ENCODE results near the gene CRISP1. TPM values are rescaled to one million over a fixed set of nuclear protein-coding genes. Genes with fewer than 3 reads are reported as not detected.

The CRISP1 gene
- polyA plus RNA-seq, 2 of the 4 experiments (the other 2 are of a cell fraction), result not detected

DNA sequence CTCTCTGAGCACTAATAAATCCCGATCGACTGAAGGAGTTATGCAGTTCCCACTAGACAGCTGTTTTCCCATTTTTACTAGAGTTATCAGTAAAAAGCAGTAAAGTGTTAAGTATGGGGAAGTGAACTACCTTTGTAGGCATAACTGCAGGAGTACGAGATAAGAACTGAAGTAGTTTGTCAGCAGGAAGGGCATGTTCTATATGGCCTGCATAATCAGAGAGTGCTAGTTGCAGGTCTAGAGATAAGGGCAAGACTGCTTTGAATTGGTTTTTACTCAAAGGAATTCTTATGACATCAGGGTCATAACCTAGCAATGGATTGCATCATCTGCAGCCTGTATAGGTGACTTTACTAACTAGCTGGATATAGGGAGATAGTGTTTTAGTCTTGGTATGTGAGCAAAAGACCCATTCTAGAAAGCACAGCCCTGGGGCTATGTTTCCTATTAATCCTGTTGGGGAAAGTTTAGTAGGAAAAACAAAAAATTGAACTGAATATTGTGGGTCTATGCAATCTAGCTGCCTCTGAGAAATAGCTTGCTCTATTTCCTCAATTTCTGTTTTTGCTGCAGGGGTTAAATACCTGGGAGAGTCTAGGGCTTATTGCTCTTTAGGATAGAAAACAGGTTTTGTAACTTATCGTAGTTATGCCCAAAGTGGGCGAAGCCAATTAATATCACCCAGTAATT lies 22.6 kb upstream of the CRISP1 start:
- Histone ChIP-seq H3K4me1 (no peaks in the 10 kb centered on the region), H3K27ac (no peak overlapping the region), H3K4me3 (no peak overlapping the region), H3K9me3 (no peaks in the 10 kb centered on the region), H3K4me2 (no peak overlapping the region)
- ChIA-PET CTCF (no interaction called here), POLR2A (no interaction called here)
- WGBS (ENCODE audit: missing lambda C conversion rate), result 20% methylated on average over 5 of the region's 5 CpGs
- ATAC-seq, result no peak
- TF ChIP-seq ZNF302 (CRISPR knock-in tag; IDR thresholded peaks at IDR 0.05), result no peak
- no peak for TF ChIP-seq BHLHE40 (IDR thresholded peaks at IDR 0.05; ENCODE audit: low read depth, low read length)
- no peak for TF ChIP-seq SREBF2 (IDR thresholded peaks at IDR 0.05)
- TF ChIP-seq HOXA7 (CRISPR knock-in tag; IDR thresholded peaks at IDR 0.05), result no peak
- no peak for TF ChIP-seq RAD21 (conservative IDR thresholded peaks at IDR 0.05 in 1 of 2, IDR thresholded peaks at IDR 0.05 in 1 of 2)
- no peak for TF ChIP-seq NR3C1 (IDR thresholded peaks at IDR 0.05)
- TF ChIP-seq ZC3H11A (IDR thresholded peaks at IDR 0.05), result no peak
- TF ChIP-seq, protein P1, sequence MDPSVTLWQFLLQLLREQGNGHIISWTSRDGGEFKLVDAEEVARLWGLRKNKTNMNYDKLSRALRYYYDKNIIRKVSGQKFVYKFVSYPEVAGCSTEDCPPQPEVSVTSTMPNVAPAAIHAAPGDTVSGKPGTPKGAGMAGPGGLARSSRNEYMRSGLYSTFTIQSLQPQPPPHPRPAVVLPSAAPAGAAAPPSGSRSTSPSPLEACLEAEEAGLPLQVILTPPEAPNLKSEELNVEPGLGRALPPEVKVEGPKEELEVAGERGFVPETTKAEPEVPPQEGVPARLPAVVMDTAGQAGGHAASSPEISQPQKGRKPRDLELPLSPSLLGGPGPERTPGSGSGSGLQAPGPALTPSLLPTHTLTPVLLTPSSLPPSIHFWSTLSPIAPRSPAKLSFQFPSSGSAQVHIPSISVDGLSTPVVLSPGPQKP (IDR thresholded peaks at IDR 0.05; ENCODE audit: low read depth, low read length), result no peak
- no peak for TF ChIP-seq CEBPB (IDR thresholded peaks at IDR 0.05)
- no peak for FAIRE-seq
- no peak for DNase-seq (ENCODE audit: low read depth in 1 of 2, low spot score in 1 of 2)

DNA sequence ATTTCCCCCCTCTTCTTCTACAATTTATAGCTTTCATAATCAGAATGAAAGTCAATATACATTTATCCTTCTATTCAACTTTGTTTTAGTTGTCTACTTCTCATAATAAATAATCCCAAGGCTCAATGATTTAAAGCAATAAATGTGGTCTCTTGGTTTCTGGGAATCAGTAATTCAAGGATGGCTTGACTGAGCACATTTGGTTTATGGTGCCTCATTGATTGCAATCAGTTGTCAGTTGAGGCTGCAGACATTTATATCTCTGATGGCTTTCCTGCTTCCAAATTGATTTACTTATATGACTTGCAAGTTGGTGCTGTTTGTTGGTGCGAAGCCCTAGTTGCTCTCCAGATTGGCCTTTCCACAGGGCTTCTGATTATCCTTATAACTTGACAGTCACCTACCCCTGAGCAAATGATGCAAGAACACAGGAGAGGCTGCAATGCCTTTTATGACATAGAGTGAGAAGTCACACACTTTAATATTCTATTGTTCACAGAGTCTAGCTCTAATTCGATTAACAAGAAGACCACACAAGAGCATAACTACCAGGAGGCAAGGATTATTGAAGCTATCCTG lies 2.7 kb upstream of the CRISP1 start:
- Histone ChIP-seq H3K9me3 (no peaks in the 10 kb centered on the region), H3K27ac (no peak overlapping the region), H3K4me1 (no peaks in the 10 kb centered on the region), H3K4me3 (no peak overlapping the region), H3K4me2 (no peak overlapping the region)
- DNase-seq (ENCODE audit: low read depth in 1 of 2, low spot score in 1 of 2) (no peak), ATAC-seq (no peak), FAIRE-seq (no peak)
- WGBS (ENCODE audit: missing lambda C conversion rate), result 2% methylated on average over 2 of the region's 2 CpGs
- ChIA-PET POLR2A (no interaction called here), CTCF (no interaction called here)
- no peak for TF ChIP-seq RAD21 (conservative IDR thresholded peaks at IDR 0.05 in 1 of 2, IDR thresholded peaks at IDR 0.05 in 1 of 2)
- TF ChIP-seq, protein P2, sequence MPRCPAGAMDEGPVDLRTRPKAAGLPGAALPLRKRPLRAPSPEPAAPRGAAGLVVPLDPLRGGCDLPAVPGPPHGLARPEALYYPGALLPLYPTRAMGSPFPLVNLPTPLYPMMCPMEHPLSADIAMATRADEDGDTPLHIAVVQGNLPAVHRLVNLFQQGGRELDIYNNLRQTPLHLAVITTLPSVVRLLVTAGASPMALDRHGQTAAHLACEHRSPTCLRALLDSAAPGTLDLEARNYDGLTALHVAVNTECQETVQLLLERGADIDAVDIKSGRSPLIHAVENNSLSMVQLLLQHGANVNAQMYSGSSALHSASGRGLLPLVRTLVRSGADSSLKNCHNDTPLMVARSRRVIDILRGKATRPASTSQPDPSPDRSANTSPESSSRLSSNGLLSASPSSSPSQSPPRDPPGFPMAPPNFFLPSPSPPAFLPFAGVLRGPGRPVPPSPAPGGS (IDR thresholded peaks at IDR 0.05), result no peak
- no peak for TF ChIP-seq RFX5 (IDR thresholded peaks at IDR 0.05)
- no peak for TF ChIP-seq EP300 (IDR thresholded peaks at IDR 0.05)
- TF ChIP-seq HOXB5 (CRISPR knock-in tag; IDR thresholded peaks at IDR 0.05), result no peak
- TF ChIP-seq FOSB (CRISPR knock-in tag; IDR thresholded peaks at IDR 0.05), result no peak
- TF ChIP-seq JUN (IDR thresholded peaks at IDR 0.05), result no peak
- no peak for TF ChIP-seq ZSCAN20 (CRISPR knock-in tag; IDR thresholded peaks at IDR 0.05)
- TF ChIP-seq, protein P3, sequence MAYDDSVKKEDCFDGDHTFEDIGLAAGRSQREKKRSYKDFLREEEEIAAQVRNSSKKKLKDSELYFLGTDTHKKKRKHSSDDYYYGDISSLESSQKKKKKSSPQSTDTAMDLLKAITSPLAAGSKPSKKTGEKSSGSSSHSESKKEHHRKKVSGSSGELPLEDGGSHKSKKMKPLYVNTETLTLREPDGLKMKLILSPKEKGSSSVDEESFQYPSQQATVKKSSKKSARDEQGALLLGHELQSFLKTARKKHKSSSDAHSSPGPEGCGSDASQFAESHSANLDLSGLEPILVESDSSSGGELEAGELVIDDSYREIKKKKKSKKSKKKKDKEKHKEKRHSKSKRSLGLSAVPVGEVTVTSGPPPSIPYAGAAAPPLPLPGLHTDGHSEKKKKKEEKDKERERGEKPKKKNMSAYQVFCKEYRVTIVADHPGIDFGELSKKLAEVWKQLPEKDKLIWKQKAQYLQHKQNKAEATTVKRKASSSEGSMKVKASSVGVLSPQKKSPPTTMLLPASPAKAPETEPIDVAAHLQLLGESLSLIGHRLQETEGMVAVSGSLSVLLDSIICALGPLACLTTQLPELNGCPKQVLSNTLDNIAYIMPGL (CRISPR knock-in tag; IDR thresholded peaks at IDR 0.05; ENCODE audit: borderline replicate concordance), result no peak
- TF ChIP-seq EHF (CRISPR knock-in tag; IDR thresholded peaks at IDR 0.05), result no peak
- TF ChIP-seq POLR2A (IDR thresholded peaks at IDR 0.05; ENCODE audit: low read length), result no peak
- TF ChIP-seq MAFK (IDR thresholded peaks at IDR 0.05; ENCODE audit: partially characterized antibody), result no peak
- TF ChIP-seq, protein P4, sequence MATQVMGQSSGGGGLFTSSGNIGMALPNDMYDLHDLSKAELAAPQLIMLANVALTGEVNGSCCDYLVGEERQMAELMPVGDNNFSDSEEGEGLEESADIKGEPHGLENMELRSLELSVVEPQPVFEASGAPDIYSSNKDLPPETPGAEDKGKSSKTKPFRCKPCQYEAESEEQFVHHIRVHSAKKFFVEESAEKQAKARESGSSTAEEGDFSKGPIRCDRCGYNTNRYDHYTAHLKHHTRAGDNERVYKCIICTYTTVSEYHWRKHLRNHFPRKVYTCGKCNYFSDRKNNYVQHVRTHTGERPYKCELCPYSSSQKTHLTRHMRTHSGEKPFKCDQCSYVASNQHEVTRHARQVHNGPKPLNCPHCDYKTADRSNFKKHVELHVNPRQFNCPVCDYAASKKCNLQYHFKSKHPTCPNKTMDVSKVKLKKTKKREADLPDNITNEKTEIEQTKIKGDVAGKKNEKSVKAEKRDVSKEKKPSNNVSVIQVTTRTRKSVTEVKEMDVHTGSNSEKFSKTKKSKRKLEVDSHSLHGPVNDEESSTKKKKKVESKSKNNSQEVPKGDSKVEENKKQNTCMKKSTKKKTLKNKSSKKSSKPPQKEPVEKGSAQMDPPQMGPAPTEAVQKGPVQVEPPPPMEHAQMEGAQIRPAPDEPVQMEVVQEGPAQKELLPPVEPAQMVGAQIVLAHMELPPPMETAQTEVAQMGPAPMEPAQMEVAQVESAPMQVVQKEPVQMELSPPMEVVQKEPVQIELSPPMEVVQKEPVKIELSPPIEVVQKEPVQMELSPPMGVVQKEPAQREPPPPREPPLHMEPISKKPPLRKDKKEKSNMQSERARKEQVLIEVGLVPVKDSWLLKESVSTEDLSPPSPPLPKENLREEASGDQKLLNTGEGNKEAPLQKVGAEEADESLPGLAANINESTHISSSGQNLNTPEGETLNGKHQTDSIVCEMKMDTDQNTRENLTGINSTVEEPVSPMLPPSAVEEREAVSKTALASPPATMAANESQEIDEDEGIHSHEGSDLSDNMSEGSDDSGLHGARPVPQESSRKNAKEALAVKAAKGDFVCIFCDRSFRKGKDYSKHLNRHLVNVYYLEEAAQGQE (IDR thresholded peaks at IDR 0.05), result no peak
- no peak for TF ChIP-seq RARB (CRISPR knock-in tag; IDR thresholded peaks at IDR 0.05)
- TF ChIP-seq KDM1A (IDR thresholded peaks at IDR 0.05; ENCODE audit: low read depth), result no peak
- TF ChIP-seq, protein P5, sequence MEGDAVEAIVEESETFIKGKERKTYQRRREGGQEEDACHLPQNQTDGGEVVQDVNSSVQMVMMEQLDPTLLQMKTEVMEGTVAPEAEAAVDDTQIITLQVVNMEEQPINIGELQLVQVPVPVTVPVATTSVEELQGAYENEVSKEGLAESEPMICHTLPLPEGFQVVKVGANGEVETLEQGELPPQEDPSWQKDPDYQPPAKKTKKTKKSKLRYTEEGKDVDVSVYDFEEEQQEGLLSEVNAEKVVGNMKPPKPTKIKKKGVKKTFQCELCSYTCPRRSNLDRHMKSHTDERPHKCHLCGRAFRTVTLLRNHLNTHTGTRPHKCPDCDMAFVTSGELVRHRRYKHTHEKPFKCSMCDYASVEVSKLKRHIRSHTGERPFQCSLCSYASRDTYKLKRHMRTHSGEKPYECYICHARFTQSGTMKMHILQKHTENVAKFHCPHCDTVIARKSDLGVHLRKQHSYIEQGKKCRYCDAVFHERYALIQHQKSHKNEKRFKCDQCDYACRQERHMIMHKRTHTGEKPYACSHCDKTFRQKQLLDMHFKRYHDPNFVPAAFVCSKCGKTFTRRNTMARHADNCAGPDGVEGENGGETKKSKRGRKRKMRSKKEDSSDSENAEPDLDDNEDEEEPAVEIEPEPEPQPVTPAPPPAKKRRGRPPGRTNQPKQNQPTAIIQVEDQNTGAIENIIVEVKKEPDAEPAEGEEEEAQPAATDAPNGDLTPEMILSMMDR (IDR thresholded peaks at IDR 0.05), result no peak
- no peak for TF ChIP-seq MAZ (IDR thresholded peaks at IDR 0.05; ENCODE audit: borderline replicate concordance, low read depth, low read length)
- TF ChIP-seq, protein P6, sequence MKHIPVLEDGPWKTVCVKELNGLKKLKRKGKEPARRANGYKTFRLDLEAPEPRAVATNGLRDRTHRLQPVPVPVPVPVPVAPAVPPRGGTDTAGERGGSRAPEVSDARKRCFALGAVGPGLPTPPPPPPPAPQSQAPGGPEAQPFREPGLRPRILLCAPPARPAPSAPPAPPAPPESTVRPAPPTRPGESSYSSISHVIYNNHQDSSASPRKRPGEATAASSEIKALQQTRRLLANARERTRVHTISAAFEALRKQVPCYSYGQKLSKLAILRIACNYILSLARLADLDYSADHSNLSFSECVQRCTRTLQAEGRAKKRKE (CRISPR knock-in tag; IDR thresholded peaks at IDR 0.05; ENCODE audit: low read depth), result no peak
- TF ChIP-seq NFE2L2 (conservative IDR thresholded peaks at IDR 0.05; ENCODE audit: low read length), result no peak
